Measurements from ENCODE around the gene MAP3K13.
A peak's percentile ranks its signal among the peaks of the same experiment; 100 is the strongest.

MAP3K13 gene

DNA sequence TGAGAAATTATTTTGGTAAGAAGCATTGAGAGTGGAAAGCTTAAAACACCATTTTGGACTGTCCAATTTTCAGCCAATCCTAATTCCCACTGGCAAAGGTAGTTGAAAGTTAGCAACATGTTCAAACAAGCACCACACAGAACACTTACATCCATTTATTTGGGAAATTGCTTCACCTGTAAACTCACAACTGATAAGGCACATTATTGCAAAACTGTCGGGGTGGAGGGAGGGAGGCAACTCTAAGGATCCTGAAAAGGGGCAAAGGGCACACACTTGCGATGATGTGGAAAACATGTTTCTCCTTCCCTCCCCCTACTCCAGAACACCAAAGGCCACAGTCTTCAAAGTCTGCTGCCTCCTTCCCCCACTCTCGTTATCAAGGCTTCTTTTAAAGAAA is 126.5 kb downstream of the MAP3K13 start:
- DNase-seq (ENCODE audit: extremely low spot score): no peak
- no peak for TF ChIP-seq CTCF (IDR thresholded peaks at IDR 0.05; ENCODE audit: control extremely low read depth, extremely low read depth, low read depth, missing control alignments)
- CTCF ChIA-PET: no interaction called here
- POLR2A ChIA-PET: interaction anchor here (1.3 kb wide), 1 partner anchor 9 kb away, joined by 3 read pairs; the partner anchor contains the start of gene TMEM41A

DNA sequence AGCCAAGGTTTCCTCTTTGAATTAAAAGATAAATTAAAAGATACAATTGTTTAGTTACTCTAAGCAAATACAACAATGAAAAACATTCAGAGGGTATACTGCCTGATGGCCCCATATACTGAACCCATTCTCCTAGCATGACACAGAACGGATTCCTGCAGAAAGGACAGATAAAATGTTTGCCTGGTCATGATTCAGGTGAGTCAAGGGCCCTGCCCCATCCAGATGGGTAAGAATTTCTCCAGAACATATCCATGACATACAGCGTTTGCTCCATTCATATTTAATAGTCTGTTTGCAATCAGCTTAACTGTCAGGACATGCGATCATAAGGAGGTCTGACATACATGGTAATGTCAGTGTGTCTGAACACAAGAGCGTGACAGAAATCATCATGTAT is 127.3 kb downstream of the MAP3K13 start:
- no peak for DNase-seq (ENCODE audit: extremely low spot score)
- ChIA-PET POLR2A (no interaction called here), CTCF (no interaction called here)
- no peak for TF ChIP-seq CTCF (IDR thresholded peaks at IDR 0.05; ENCODE audit: control extremely low read depth, extremely low read depth, low read depth, missing control alignments)

- POLR2A ChIA-PET: interaction anchor here (0.5 to 1.3 kb wide), 5 partner anchors 10 to 87 kb away, joined by 3 to 4 read pairs (median 4); partner anchors contain the start of gene SENP2
- CTCF ChIA-PET: interaction anchor here (0.9 to 2.3 kb wide), 5 partner anchors 12 to 77 kb away, joined by 3 to 12 read pairs (median 3); no protein-coding TSS in a partner anchor
- no peak for TF ChIP-seq CTCF (IDR thresholded peaks at IDR 0.05; ENCODE audit: control extremely low read depth, extremely low read depth, low read depth, missing control alignments)
- peak; percentile 98 for DNase-seq (ENCODE audit: extremely low spot score)
These were observed 135.8 kb downstream of the MAP3K13 start, which contains the start of gene TMEM41A for GRCh38 chr3:185498503-185499396. TSS of gene TMEM41A (minus strand) at chr3:185499035. CDS start at chr3:185498961, 74 bp downstream.

DNA sequence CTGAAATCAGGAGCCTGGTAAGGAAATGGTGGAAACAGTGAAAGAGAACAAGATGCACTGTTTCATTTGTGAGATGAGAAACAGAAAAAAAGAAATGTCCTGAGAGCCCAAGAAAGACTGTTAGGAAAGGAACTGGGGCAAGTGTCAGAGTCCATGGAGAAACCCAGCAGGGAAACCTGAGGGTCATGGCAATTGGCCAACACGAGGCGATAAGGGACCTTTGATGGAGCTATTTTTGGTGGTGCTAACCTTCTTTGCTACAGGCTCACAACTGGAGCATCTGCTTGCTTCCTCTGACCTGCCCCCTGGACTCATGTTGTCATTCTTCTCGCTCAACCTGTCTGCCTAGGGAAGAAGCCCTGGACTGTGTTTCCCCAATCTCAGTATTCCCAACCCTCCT is 140.1 kb downstream of the MAP3K13 start:
- no peak for DNase-seq (ENCODE audit: extremely low spot score)
- CTCF ChIA-PET: interaction anchor here (1.1 to 1.3 kb wide), 3 partner anchors 21 to 57 kb away, joined by 3 to 4 read pairs (median 4); partner anchors contain the start of gene LIPH
- POLR2A ChIA-PET: no interaction called here
- TF ChIP-seq CTCF (IDR thresholded peaks at IDR 0.05; ENCODE audit: control extremely low read depth, extremely low read depth, low read depth, missing control alignments): no peak

DNA sequence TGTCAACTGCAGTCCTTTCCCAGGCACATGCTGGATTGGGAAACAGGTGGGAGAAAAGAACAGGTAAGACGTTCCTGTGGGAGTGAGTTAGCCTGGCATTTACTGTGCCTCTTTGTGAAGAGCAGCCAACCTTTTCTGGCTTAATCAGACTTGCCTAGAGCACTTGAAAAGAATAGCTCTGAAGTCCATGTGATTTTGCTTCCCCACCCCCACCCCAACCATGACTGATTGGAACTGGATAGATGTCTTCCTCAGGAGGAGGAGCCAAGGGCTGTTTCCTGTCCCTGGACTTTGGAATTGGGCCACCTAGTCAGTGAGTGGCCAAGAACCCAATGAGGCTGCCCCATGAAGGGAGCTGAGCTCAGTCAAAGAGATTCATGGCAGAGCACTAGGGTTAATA is 140.6 kb downstream of the MAP3K13 start:
- TF ChIP-seq CTCF (IDR thresholded peaks at IDR 0.05; ENCODE audit: control extremely low read depth, extremely low read depth, low read depth, missing control alignments): no peak
- CTCF ChIA-PET: interaction anchor here (1.1 to 1.3 kb wide), 2 partner anchors 21 to 56 kb away, joined by 4 read pairs; no protein-coding TSS in a partner anchor
- POLR2A ChIA-PET: no interaction called here
- DNase-seq (ENCODE audit: extremely low spot score): no peak

- CTCF ChIA-PET: interaction anchor here (1.1 kb wide), 1 partner anchor 97 kb away, joined by 3 read pairs; no protein-coding TSS in a partner anchor
- DNase-seq (ENCODE audit: extremely low spot score): no peak
- no peak for TF ChIP-seq CTCF (IDR thresholded peaks at IDR 0.05; ENCODE audit: control extremely low read depth, extremely low read depth, low read depth, missing control alignments)
- POLR2A ChIA-PET: no interaction called here
These were observed 141.7 kb downstream of the MAP3K13 start for GRCh38 chr3:185504636-185505035.

All from GM10248 (cell line).